ENCODE results near the gene KRT80. TPM values are rescaled to one million over a fixed set of nuclear protein-coding genes. Genes with fewer than 3 reads are reported as not detected.

Gene KRT80
- total RNA-seq, 1 experiment from 2014 or later = 8.8 TPM

DNA sequence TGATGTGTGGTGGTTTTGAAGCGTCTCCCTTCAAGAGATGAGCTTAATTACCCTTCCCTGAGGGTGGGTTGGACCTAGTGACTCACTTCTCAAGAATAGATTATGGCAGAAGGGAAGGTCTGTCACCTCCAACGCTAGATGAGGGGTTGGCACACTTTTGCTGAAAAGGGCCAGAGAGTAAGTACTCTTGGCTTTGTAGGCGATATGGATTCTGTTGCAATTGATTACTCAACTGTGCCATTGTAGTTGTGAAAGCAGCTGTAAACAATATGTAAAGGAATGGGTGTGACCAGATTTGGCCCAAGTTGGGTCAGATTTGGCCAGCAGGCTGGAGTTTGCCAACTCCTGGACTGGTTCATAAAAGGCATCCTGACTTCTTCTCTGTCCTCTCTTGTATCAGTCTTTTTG is 59.1 kb downstream of the KRT80 start:
- ChIA-PET RAD21 (ENCODE audit: low non-redundant PET in 1 of 2, low total read pairs in 2 of 2, uncharacterized antibody in 2 of 2, unreplicated experiment in 2 of 2) (no interaction called here), POLR2A (interaction anchor here (0.6 kb wide), 1 partner anchor 13 kb away, joined by 3 read pairs; no protein-coding TSS in a partner anchor), CTCF (interaction anchor here (1.4 kb wide), 1 partner anchor 108 kb away, joined by 5 read pairs; no protein-coding TSS in a partner anchor)
- Histone ChIP-seq H3K36me3 (ENCODE audit: control insufficient read depth in 1 of 2, insufficient read depth in 2 of 2, low read length in 2 of 2) (no peaks in the 10 kb centered on the region), H3K27ac (ENCODE audit: low read depth, low read length) (no peak overlapping the region), H4K20me1 (ENCODE audit: insufficient read depth) (no peaks in the 10 kb centered on the region), H3K27me3 (ENCODE audit: insufficient read depth, low read length) (no peaks in the 10 kb centered on the region), H3K4me2 (ENCODE audit: low read length) (no peak overlapping the region), H3K9me2 (ENCODE audit: insufficient read depth) (no peaks in the 10 kb centered on the region), H3K79me2 (ENCODE audit: insufficient read depth, low read length) (no peaks in the 10 kb centered on the region), H2AFZ (ENCODE audit: low read depth, low read length, poor library complexity, severe bottlenecking) (no peak overlapping the region), H3K9me3 (ENCODE audit: control insufficient read depth in 1 of 2, insufficient read depth in 1 of 2, low read depth in 1 of 2, low read length in 2 of 2) (no peaks in the 10 kb centered on the region), H3K4me1 (ENCODE audit: control insufficient read depth in 1 of 2, insufficient read depth in 2 of 2, low read length in 2 of 2) (no peaks in the 10 kb centered on the region), H3K4me3 (replicated peaks in 1 of 2; ENCODE audit: low read depth in 1 of 2, low read length in 2 of 2) (no peak overlapping the region), H3K9ac (ENCODE audit: low read length) (no peak overlapping the region)
- intact Hi-C loops (cut with micrococcal nuclease) = no loop called here
- ATAC-seq = no peak
- TF ChIP-seq CEBPB (IDR thresholded peaks at IDR 0.05; ENCODE audit: low read depth) = no peak
- TF ChIP-seq RAD21 (IDR thresholded peaks at IDR 0.05; ENCODE audit: low read depth) = no peak
- TF ChIP-seq POLR2AphosphoS5 (IDR thresholded peaks at IDR 0.05; ENCODE audit: low read depth, low read length) = no peak
- TF ChIP-seq, protein P1, sequence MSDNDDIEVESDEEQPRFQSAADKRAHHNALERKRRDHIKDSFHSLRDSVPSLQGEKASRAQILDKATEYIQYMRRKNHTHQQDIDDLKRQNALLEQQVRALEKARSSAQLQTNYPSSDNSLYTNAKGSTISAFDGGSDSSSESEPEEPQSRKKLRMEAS (IDR thresholded peaks at IDR 0.05) = no peak
- TF ChIP-seq TCF7L2 (IDR thresholded peaks at IDR 0.05; ENCODE audit: borderline replicate concordance, extremely low read depth, insufficient read depth, insufficient read length) = no peak
- no peak for TF ChIP-seq EGR1 (IDR thresholded peaks at IDR 0.05; ENCODE audit: low read depth)
- no peak for TF ChIP-seq JUND (IDR thresholded peaks at IDR 0.05)
- TF ChIP-seq ZNF274 (IDR thresholded peaks at IDR 0.05; ENCODE audit: low read depth, low read length) = no peak
- no peak for TF ChIP-seq SRF (IDR thresholded peaks at IDR 0.05; ENCODE audit: low read depth)
- no peak for TF ChIP-seq POLR2A (IDR thresholded peaks at IDR 0.05; ENCODE audit: borderline replicate concordance, extremely low read depth, insufficient read depth, insufficient read length)
- TF ChIP-seq SP1 (IDR thresholded peaks at IDR 0.05; ENCODE audit: low read depth) = no peak
- TF ChIP-seq, protein P2, sequence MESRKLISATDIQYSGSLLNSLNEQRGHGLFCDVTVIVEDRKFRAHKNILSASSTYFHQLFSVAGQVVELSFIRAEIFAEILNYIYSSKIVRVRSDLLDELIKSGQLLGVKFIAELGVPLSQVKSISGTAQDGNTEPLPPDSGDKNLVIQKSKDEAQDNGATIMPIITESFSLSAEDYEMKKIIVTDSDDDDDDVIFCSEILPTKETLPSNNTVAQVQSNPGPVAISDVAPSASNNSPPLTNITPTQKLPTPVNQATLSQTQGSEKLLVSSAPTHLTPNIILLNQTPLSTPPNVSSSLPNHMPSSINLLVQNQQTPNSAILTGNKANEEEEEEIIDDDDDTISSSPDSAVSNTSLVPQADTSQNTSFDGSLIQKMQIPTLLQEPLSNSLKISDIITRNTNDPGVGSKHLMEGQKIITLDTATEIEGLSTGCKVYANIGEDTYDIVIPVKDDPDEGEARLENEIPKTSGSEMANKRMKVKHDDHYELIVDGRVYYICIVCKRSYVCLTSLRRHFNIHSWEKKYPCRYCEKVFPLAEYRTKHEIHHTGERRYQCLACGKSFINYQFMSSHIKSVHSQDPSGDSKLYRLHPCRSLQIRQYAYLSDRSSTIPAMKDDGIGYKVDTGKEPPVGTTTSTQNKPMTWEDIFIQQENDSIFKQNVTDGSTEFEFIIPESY (IDR thresholded peaks at IDR 0.05; ENCODE audit: extremely low read depth, insufficient replicate concordance, low read length) = no peak
- no peak for TF ChIP-seq EZH2phosphoT487 (IDR thresholded peaks at IDR 0.05; ENCODE audit: borderline replicate concordance)
- TF ChIP-seq, protein P3, sequence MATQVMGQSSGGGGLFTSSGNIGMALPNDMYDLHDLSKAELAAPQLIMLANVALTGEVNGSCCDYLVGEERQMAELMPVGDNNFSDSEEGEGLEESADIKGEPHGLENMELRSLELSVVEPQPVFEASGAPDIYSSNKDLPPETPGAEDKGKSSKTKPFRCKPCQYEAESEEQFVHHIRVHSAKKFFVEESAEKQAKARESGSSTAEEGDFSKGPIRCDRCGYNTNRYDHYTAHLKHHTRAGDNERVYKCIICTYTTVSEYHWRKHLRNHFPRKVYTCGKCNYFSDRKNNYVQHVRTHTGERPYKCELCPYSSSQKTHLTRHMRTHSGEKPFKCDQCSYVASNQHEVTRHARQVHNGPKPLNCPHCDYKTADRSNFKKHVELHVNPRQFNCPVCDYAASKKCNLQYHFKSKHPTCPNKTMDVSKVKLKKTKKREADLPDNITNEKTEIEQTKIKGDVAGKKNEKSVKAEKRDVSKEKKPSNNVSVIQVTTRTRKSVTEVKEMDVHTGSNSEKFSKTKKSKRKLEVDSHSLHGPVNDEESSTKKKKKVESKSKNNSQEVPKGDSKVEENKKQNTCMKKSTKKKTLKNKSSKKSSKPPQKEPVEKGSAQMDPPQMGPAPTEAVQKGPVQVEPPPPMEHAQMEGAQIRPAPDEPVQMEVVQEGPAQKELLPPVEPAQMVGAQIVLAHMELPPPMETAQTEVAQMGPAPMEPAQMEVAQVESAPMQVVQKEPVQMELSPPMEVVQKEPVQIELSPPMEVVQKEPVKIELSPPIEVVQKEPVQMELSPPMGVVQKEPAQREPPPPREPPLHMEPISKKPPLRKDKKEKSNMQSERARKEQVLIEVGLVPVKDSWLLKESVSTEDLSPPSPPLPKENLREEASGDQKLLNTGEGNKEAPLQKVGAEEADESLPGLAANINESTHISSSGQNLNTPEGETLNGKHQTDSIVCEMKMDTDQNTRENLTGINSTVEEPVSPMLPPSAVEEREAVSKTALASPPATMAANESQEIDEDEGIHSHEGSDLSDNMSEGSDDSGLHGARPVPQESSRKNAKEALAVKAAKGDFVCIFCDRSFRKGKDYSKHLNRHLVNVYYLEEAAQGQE (IDR thresholded peaks at IDR 0.05; ENCODE audit: low read depth) = no peak
- no peak for TF ChIP-seq SIN3A (IDR thresholded peaks at IDR 0.05; ENCODE audit: low read depth)
- no TSS peak for BruUV-seq (replicated peaks)
- no peak for DNase-seq (ENCODE audit: low read depth, low spot score)
